Central memory CD8-positive, alpha-beta T cell (primary cell): ENCODE results near the gene LRRC59.
A peak's percentile ranks its signal among the peaks of the same experiment; 100 is the strongest.

Experiments
- ATAC-seq: fragments of 150-1000 bp; cut with Tn5 transposase; replicated peaks from 2 replicates; pipeline ENCODE4 v1.10.0; 2022; ENCODE audit warnings: mild to moderate bottlenecking, moderate FRiP score, moderate number of reproducible peaks; ENCODE audit not compliant: poor library complexity, severe bottlenecking; ENCODE audit errors: extremely low read depth
- DNase-seq, 2 donors: peaks; one replicate each; pipeline ENCODE4 v3.0.0; 2021; ENCODE audit warnings: low spot score in 2 of 2
- H3K27ac Mint-ChIP-seq: one replicate; pipeline ENCODE4 v1.8.0; 2022; ENCODE audit warnings: low read depth, mild to moderate bottlenecking, moderate library complexity, mixed read lengths
- H3K27me3 Mint-ChIP-seq: one replicate; pipeline ENCODE4 v1.8.0; 2022; ENCODE audit warnings: mixed read lengths
- H3K36me3 Mint-ChIP-seq: one replicate; pipeline ENCODE4 v1.8.0; 2022; ENCODE audit warnings: mild to moderate bottlenecking, moderate library complexity, mixed read lengths; ENCODE audit not compliant: insufficient read depth
- H3K4me1 Mint-ChIP-seq: one replicate; pipeline ENCODE4 v1.8.0; 2022; ENCODE audit warnings: mixed read lengths
- H3K4me3 Mint-ChIP-seq: one replicate; pipeline ENCODE4 v1.8.0; 2022; ENCODE audit warnings: mild to moderate bottlenecking, moderate library complexity, mixed read lengths
- H3K9me3 Mint-ChIP-seq: one replicate; pipeline ENCODE4 v1.8.0; 2022; ENCODE audit warnings: mixed read lengths

The LRRC59 gene

GRCh38 chr17:50361561-50362480 lies 35.5 kb downstream of the LRRC59 start:
- peak in 1 of 2 donors; percentile 38 for DNase-seq

GRCh38 chr17:50360486-50361115 lies 36.7 kb downstream of the LRRC59 start:
- H3K9me3 Mint-ChIP-seq, result no peaks in the 10 kb centered on the region
- H3K27ac Mint-ChIP-seq, result no peak overlapping the region
- H3K4me3 Mint-ChIP-seq, result no peak overlapping the region
- DNase-seq (no peak), ATAC-seq (no peak)
- H3K27me3 Mint-ChIP-seq, result no peaks in the 10 kb centered on the region
- peaks cover 8% of the 10 kb centered on the region for H3K36me3 Mint-ChIP-seq
- H3K4me1 Mint-ChIP-seq, result peaks cover 13% of the 10 kb centered on the region

More at GRCh38 chr17:50361561-50362480, 35.5 kb downstream of the LRRC59 start:
- H3K9me3 Mint-ChIP-seq, result no peaks in the 10 kb centered on the region
- no peaks in the 10 kb centered on the region for H3K27me3 Mint-ChIP-seq
- peaks cover 15% of the 10 kb centered on the region for H3K4me1 Mint-ChIP-seq
- peaks cover 11% of the 10 kb centered on the region for H3K36me3 Mint-ChIP-seq
- peak overlapping the region; percentile 27 for H3K4me3 Mint-ChIP-seq
- H3K27ac Mint-ChIP-seq, result peak overlapping the region; percentile 23
- ATAC-seq, result peak; percentile 89

GRCh38 chr17:50359998-50360461 lies 37.3 kb downstream of the LRRC59 start:
- H3K4me1 Mint-ChIP-seq, result peaks cover 8% of the 10 kb centered on the region
- H3K27ac Mint-ChIP-seq, result no peak overlapping the region
- DNase-seq, result no peak

GRCh38 chr17:50359005-50359699 lies 38.2 kb downstream of the LRRC59 start:
- Mint-ChIP-seq H3K27me3 (no peaks in the 10 kb centered on the region), H3K36me3 (peaks cover 12% of the 10 kb centered on the region), H3K27ac (no peak overlapping the region), H3K4me1 (peaks cover 8% of the 10 kb centered on the region), H3K9me3 (no peaks in the 10 kb centered on the region), H3K4me3 (no peak overlapping the region)
- DNase-seq (no peak), ATAC-seq (no peak)

More at GRCh38 chr17:50359998-50360461, 37.3 kb downstream of the LRRC59 start:
- no peak for ATAC-seq
- H3K9me3 Mint-ChIP-seq, result no peaks in the 10 kb centered on the region
- no peak overlapping the region for H3K4me3 Mint-ChIP-seq
- no peaks in the 10 kb centered on the region for H3K27me3 Mint-ChIP-seq
- H3K36me3 Mint-ChIP-seq, result peaks cover 9% of the 10 kb centered on the region

GRCh38 chr17:50358177-50358576 lies 39.1 kb downstream of the LRRC59 start:
- H3K4me1 Mint-ChIP-seq, result peaks cover 8% of the 10 kb centered on the region
- DNase-seq (no peak), ATAC-seq (no peak)
- no peak overlapping the region for H3K27ac Mint-ChIP-seq
- no peaks in the 10 kb centered on the region for H3K27me3 Mint-ChIP-seq
- H3K9me3 Mint-ChIP-seq, result no peaks in the 10 kb centered on the region
- H3K4me3 Mint-ChIP-seq, result no peak overlapping the region
- peaks cover 14% of the 10 kb centered on the region for H3K36me3 Mint-ChIP-seq

GRCh38 chr17:50356892-50357510 lies 40.3 kb downstream of the LRRC59 start:
- Mint-ChIP-seq H3K36me3 (peaks cover 14% of the 10 kb centered on the region), H3K27me3 (no peaks in the 10 kb centered on the region), H3K27ac (no peak overlapping the region), H3K4me3 (no peak overlapping the region), H3K4me1 (peaks cover 9% of the 10 kb centered on the region), H3K9me3 (no peaks in the 10 kb centered on the region)
- ATAC-seq (no peak), DNase-seq (no peak)

- no peak overlapping the region for H3K4me3 Mint-ChIP-seq
- peaks cover 14% of the 10 kb centered on the region for H3K36me3 Mint-ChIP-seq
- ATAC-seq (no peak), DNase-seq (no peak)
- H3K27me3 Mint-ChIP-seq, result no peaks in the 10 kb centered on the region
- no peaks in the 10 kb centered on the region for H3K9me3 Mint-ChIP-seq
- no peak overlapping the region for H3K27ac Mint-ChIP-seq
- peaks cover 10% of the 10 kb centered on the region for H3K4me1 Mint-ChIP-seq
Measured at GRCh38 chr17:50356418-50356817, 40.9 kb downstream of the LRRC59 start.

GRCh38 chr17:50355701-50356341 lies 41.5 kb downstream of the LRRC59 start:
- Mint-ChIP-seq H3K36me3 (peaks cover 14% of the 10 kb centered on the region), H3K27ac (no peak overlapping the region), H3K27me3 (no peaks in the 10 kb centered on the region), H3K4me3 (no peak overlapping the region), H3K9me3 (no peaks in the 10 kb centered on the region), H3K4me1 (peaks cover 16% of the 10 kb centered on the region)
- DNase-seq (no peak), ATAC-seq (no peak)

GRCh38 chr17:50355336-50355700 lies 42.0 kb downstream of the LRRC59 start:
- H3K36me3 Mint-ChIP-seq, result peaks cover 14% of the 10 kb centered on the region
- H3K9me3 Mint-ChIP-seq, result no peaks in the 10 kb centered on the region
- DNase-seq, result no peak

GRCh38 chr17:50354776-50355175 lies 42.5 kb downstream of the LRRC59 start:
- peaks cover 10% of the 10 kb centered on the region for H3K36me3 Mint-ChIP-seq
- H3K4me1 Mint-ChIP-seq, result peaks cover 23% of the 10 kb centered on the region
- DNase-seq, result no peak
- H3K27me3 Mint-ChIP-seq, result no peaks in the 10 kb centered on the region
- H3K27ac Mint-ChIP-seq, result peak overlapping the region; percentile 59
- ATAC-seq, result no peak
- no peaks in the 10 kb centered on the region for H3K9me3 Mint-ChIP-seq
- H3K4me3 Mint-ChIP-seq, result no peak overlapping the region

More at GRCh38 chr17:50355336-50355700, 42.0 kb downstream of the LRRC59 start:
- Mint-ChIP-seq H3K27ac (peak overlapping the region; percentile 59), H3K4me3 (no peak overlapping the region), H3K4me1 (peaks cover 21% of the 10 kb centered on the region), H3K27me3 (no peaks in the 10 kb centered on the region)
- ATAC-seq, result no peak

- Mint-ChIP-seq H3K27ac (no peak overlapping the region), H3K36me3 (peaks cover 10% of the 10 kb centered on the region), H3K4me1 (peaks cover 23% of the 10 kb centered on the region), H3K9me3 (no peaks in the 10 kb centered on the region), H3K27me3 (no peaks in the 10 kb centered on the region), H3K4me3 (no peak overlapping the region)
- ATAC-seq (no peak), DNase-seq (no peak)
Measured at GRCh38 chr17:50354198-50354597, 43.1 kb downstream of the LRRC59 start.
